GM19463 (cell line): ENCODE measurements around the gene HOXA1.

Experiments used
- ATAC-seq: cut with Tn5 transposase; IDR thresholded peaks from one replicate; pipeline ENCODE4 v1.9.1; 2021; ENCODE audit warnings: mild to moderate bottlenecking, moderate library complexity; ENCODE audit not compliant: unreplicated experiment

HOXA1 gene

DNA sequence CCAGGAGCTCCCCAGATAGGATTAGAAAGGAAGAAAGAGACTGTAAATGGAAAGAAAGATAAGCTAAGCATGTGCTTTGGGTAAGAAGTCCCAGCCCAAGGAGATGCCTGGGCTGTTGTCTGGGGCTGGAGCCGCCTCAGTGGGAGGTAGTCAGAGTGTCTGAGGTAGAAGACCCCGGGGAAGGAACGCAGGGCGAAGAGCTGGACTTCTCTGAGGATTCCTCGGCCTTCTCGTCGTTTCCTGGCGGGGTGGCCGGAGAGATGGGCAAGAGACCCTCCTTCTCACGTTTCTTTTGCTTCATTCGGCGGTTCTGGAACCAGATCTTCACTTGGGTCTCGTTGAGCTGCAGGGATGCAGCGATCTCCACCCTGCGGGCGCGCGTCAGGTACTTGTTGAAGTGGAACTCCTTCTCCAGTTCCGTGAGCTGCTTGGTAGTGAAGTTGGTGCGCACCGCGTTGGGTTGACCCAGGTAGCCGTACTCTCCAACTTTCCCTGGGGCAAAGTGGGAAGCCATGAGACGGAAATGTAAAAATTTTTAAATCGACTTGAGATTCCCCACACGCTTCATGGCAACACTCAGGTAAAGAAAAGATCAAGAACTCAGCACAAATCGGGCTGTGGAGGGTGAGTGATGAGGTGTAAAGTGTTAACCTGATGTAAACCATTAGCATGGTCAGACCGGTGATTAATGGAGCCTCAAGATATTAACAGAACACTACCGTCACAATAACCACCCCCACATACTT is 1.3 kb downstream of the HOXA1 start:
- no peak for ATAC-seq

- ATAC-seq: no peak
Measured at GRCh38 chr7:27093184-27093895, 2.5 kb downstream of the HOXA1 start.

DNA sequence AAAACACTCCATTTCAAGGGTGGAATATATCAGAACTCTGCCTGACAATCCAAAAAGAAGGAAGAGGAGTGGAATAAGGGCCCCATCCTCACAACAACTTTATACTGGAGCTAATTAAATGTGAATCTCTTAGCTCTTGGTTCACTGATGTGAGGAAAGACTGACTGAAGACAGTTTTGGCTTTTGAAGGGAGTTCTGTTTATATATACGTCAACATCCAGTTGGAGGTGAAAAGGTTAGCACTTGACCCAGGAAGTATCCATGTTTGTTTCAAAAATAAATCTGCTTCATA is 3.0 kb downstream of the HOXA1 start:
- ATAC-seq: no peak

DNA sequence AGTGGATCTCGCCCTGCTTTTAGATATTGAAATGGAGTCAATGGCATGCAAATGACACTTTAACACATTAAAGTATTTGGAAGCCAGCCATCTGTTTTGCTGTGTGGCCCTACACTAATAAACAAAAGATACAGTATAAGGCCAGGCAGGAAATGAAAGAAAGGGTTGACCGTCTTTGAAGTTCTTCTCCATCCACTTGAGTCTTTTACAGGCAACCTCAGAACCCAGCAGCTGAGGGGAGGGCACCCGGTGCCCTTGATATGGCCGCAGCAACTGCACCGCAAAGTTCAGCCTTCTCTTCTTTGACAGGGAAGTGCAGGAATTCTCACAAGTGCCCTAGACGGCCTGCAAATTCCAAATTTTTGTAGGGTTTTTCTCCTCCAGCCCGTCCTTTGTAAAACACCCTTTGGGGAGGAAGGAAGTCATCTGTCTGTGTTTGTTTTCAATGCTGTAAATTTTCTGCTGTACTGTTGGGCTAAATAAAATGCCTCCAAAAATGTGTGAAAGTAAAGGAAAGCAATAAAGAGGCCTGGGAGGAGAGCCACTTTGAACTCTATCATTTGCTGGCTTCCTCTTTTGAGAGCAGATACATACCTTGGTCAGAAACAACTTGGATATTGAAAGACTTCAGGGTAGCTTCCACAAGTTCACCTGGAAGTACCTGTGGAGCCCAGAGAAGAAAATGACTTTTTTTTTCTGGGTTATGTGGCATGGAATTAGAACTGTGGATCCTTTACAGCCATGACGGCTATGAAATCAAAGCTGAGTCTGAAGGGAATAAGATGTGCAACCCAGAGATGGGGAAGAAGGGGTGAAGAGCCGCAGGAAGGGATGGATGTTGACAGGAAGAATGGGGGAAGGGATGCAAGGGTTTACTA is 3.6 kb downstream of the HOXA1 start:
- ATAC-seq: no peak

- no peak for ATAC-seq
Measured at GRCh38 chr7:27091105-27091504, 4.7 kb downstream of the HOXA1 start.

DNA sequence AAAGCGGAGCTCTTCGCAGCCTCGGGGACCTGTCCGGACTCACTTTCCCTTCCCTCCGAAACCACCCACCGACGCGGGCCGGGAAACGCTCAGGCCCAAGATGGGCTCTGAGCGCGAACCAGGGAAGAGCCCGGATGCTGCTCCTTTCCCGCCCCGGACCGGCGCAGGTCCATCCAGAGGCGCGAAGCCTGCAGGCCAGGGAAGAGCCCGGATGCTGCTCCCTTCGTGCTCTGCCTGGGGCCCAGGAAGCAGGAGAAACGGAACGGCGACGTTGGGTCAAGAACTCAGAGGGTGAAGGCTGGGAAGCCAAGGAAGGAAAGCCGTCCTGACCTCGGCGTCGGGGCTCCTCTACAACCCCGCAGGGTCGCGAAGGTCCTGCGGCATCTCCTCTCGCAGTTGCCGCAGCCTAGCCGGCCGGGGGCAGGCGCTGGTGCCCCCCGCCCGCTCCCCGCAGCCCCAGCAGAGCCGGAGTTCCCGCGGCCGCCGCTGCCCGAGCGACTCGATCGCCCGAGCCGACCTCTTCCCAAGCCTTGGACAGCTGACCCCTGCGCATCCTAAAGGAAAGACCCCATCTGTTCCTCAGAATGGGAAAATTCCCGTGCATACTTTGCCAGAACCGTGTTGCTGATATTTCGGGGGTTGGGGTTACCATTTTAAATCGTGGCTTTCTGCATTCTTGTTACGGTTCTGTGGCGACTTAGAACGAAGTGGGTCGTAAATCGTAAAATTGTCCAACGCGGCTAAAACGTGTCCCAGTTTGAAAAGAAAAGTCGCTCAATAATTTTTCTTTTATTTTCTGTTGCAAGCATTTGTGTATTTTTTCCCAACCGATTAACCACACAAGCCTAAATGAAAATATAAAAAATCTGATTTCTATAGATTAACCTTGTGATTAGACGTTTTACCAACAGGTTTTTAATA is 7.5 kb downstream of the HOXA1 start:
- no peak for ATAC-seq

- ATAC-seq: peak; percentile 88
Measured at GRCh38 chr7:27083646-27084045, 12.2 kb downstream of the HOXA1 start.

DNA sequence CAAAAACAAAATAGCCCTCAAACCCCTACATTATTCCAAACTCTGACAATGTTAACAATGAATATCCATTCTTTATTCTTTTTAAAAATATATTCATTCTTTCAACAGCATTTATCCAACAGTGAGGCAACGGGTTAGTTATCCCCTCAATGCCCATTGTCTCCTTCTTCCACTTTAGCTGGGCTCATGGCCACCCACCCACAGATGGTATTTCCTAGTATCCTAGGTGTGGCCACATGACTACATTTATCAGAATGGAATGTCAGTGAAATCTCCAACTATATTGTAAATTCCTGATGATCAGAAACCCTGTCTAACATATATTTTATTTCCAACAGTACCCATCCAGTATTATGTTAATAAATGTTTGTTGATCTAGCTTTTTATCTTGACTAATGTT is 13.6 kb downstream of the HOXA1 start:
- no peak for ATAC-seq

- ATAC-seq: no peak
Measured at GRCh38 chr7:27080844-27081436, 14.9 kb downstream of the HOXA1 start.

DNA sequence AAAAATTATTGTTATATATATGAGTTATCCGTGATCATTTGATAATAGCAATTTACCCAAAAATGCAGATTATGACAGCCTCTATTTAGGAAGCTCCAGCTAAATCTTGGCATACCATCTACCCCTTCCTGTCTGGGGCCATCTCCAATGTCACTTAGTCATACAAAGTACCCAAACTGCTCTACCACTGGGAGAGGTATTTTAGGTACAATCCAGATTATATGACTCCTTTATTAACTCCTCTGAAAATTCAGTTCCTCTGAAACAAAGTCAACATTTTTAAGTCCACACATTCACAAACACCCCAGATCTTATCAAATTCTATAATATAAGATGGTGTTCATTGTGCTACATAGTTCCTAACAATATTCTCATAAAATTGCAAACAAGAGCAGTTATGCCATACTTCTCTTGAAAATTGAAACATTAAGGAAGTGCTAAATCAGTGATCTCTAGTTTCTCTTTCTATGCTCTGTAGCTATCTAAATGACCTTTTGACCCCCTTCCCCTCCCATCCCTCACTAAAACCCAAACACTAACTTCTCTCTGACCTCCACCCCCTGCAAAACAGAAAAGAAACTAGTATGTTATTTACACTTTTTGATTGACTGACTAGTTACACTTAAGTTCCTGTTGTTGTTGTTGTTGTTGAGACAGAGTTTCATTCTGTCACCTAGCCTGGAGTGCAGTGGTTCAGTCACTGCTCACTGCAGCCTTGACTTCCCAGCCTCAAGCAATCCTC is 16.4 kb downstream of the HOXA1 start:
- ATAC-seq: no peak

- no peak for ATAC-seq
Measured at GRCh38 chr7:27078616-27079233, 17.1 kb downstream of the HOXA1 start.

DNA sequence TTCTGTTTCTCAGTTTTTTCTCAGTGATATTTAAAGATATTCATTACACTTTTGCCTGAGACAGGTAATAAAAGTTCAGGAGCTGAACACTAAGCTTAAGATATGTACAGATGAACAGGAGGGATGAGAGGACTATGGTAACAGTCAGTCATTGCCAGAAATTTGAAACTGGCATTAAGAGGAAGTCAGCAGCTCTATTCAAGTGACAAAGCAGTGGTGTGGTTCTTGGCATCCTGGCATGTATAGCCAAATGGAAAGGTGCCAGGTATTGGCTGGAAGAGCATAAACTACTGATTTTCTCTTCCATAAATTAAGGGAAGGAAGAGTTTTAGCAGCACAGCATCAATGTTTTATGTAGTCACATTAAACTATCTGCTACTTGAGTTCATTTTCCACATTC is 22.7 kb downstream of the HOXA1 start:
- ATAC-seq: no peak

DNA sequence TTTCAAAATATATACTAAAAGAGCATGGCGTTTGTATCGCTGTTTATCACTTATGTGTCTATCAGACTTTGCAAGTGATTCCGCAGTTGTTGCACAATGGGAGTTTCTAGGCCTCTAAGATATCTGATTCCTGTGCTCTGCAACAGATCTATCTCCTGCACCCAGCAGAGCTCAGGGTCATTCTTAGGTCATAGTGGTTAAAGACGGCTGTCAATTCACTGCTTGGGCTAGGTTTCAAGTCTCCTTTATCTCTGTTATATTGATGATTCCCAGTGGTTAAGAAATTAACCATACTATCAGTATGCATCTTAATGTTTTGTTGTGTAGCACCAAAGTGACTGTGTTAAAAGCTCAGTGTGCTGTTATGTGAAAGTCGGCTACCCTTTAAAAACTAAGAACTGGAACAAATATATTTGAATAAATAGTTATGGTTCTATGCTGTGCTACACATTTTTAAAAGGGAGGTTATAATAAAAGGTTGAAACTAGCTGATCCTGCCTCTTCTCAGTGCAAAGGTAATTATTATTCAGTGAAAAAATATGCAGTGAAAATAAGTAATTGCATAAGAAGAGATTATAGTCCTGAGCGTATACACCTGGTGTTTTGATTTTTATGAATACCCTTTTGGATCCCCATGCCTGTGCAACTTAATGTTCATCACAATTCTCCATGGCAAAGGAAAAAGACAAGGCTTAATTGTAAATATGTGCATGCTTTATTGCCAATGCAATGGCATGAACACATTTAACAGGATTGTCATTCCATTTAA is 24.0 kb downstream of the HOXA1 start:
- no peak for ATAC-seq

GRCh38 chr7:27068259-27068658 is 27.5 kb downstream of the HOXA1 start:
- no peak for ATAC-seq

- ATAC-seq: no peak
Measured at GRCh38 chr7:27066148-27066547, 29.7 kb downstream of the HOXA1 start.

DNA sequence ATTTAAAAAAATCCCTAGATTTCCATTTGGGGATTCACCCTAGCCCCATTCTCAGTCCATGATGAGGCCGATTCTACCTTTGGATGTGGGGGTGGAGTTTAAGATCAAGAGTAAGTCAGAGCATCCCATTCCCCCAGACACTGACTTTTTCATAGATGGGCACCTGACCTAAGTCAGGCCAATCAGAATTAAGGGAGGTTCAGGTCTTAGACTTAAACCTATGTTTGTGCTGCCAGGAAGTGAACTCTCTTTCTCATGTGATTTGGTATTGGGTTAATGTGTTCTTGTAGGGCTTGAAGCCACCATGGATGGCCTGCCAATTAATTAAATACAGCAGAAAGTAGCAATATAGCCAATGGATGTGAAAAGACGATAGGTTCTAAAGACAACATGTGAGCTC is 30.1 kb downstream of the HOXA1 start:
- no peak for ATAC-seq

GRCh38 chr7:27064661-27065060 is 31.1 kb downstream of the HOXA1 start:
- ATAC-seq: no peak

DNA sequence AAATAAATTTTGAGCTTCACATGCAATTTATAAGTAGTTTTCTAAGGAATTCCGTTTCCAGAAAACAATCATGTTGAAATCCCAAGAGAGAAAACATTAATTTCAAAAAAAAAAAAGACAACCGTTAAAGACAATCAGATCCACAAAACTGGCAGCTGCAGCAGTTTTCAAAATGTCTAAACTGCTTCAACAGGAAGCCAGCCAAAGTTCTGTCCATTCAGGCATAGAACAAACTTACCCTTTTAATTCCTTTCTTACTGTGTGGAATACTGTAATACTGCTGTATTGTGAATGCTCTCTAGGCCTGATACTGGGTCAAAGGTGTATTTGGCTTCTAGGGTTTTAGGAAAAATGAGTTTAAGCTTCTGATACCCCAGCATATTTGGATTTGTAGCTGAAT is 31.6 kb downstream of the HOXA1 start:
- ATAC-seq: no peak

DNA sequence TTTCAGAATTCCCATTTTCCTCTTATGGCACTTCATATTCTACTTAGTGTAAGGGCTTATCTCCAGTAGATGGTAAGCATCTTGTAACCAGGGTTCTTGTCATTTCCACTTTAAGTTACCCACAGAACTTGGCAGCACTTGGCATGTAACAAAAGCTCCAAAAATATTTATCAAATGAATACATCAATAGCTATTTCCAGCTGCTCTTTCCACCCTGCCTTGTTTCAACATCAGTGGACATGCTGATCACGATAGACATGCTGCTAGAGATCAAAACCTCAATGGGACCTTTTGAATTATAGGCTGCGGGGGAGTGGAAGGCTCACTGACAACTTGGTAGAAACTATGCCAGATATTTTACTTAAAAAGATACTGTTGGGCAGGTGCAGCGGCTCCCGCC is 32.9 kb downstream of the HOXA1 start:
- ATAC-seq: no peak
